Activated CD4-positive, alpha-beta T cell treated with anti-CD3 and anti-CD28 coated beads, Interleukin-2, amount 50 U/mL, for 4 hours (primary cell): ENCODE measurements around the gene FOXD4L3.
"Not testable (repeated sequence)": the region's sequence is repeated elsewhere in the genome, so short reads cannot be mapped to it uniquely, and the experiment has no call there.

Experiments
- DNase-seq, 2 experiments: peaks; one replicate each; pipeline ENCODE4 v3.0.0-alpha.2; 2020

Gene FOXD4L3

GRCh38 chr9:68302567-68302966, at the start of gene FOXD4L3:
FOXD4L3 (plus strand) TSS chr9:68302867; CDS start chr9:68302952, 85 bp downstream.
- DNase-seq, result not testable (repeated sequence)

GRCh38 chr9:68281041-68281440, 21.6 kb upstream of the FOXD4L3 start:
- not testable (repeated sequence) for DNase-seq

GRCh38 chr9:68303771-68304170, 1.1 kb downstream of the FOXD4L3 start:
- not testable (repeated sequence) for DNase-seq

DNA sequence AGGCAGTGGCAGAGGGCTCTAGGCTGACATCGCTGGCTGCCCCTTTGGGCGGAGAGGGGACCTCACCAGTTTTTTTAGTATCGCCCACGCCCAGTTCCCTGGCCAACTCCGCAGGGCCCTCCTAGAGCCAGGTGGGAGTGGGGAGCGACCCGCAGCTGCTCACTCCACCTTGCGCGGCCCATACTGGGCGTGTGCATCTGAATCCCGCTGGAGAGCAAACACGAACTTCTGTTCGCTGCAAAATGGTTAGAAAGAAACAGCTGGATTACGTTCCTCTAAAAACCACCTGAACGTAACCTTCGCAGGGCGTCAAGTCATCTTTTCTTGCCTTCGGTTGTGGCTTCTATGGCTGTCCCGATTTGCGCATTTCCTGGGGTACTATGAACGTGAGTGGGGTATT, 1.5 kb downstream of the FOXD4L3 start:
- DNase-seq, result not testable (repeated sequence)

DNA sequence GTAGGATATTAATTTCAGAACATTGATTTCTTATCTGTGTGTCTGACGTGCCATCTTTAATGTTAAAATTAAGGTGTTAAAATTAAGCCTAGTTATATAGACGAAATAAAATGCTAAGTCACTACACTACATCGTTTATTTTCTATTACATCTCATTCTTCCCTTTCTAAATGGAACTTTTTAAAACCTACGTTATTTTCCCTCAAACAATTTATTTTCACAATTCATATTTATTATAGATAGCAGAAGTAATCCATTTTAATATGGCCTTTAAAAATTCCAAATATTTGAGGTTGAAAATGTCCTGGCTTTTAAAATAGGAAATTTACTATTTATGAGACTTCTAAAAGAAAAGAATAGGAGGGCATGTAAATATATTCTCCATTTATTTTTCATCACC, 2.1 kb downstream of the FOXD4L3 start:
- DNase-seq, result not testable (repeated sequence)

DNA sequence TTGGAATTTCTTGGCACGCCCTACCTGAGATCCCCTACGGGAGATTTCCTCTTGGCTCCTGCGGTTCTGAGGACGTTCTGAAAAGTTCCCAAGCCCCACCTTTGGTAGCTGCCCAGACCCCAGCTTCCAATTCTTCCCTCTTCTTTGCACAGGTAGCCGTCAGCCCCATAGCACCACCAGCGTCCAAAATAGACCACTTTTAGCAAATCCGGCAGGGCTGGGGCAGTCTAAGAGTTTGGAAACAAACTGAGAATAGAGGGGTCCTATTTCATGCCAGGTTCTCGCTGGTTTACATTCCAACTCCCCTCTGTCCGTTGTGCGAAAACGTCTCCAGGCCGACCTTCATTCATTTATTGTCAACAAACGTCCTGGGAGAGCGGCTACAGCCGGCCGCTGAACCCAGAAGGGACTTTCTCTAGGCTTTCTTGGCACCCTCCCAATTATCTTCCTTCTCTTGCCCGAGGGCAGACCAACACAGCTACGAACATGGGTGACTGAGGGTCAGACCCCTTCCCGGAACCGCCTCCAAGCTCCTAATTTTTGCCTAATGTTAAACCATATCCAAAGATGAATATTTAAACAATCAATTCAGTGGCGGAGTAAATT, 3.1 kb downstream of the FOXD4L3 start:
- not testable (repeated sequence) for DNase-seq

- DNase-seq, result not testable (repeated sequence)
Measured at GRCh38 chr9:68306391-68306964, 3.8 kb downstream of the FOXD4L3 start.

DNA sequence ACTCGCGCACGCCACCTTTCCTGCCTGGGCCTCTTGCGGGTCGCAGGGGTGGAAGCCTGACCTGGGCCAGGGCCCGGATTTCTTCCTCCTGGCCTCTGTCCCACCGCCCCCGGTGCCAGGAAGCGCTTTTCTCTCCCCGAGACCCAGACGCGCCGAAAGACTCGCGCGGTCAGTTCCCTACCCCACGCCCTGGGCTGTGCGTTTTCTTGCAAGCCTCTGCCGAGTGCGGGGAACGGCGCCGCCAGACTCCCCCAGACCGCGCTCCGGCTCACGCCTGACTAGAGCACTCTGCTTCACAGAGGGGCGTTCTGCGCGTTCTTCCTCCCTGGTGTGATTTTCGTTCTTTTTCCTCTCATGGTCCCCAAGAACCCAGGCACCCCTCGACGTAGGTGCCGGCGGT, 4.5 kb downstream of the FOXD4L3 start:
- DNase-seq, result not testable (repeated sequence)

DNA sequence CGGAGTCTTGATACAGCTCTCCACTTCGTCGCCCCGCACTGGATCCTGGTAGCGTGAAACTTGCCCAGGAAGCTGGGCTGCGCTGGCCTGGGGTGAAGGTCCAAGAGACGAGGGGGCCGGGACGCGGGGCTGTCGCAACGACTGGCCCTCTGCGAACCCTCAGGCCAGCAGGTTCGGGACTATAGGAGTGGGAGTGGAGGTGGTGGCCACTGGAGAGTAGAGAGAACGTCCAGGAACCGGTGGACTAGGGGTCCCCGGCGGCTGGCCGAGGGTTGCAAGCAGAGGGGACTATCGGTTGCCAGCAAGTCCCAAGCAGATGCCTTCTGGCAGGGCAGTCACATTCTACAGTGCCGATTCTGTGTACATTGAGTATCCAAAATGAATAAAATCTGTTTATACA, 5.0 kb downstream of the FOXD4L3 start:
- not testable (repeated sequence) for DNase-seq

- not testable (repeated sequence) for DNase-seq
Measured at GRCh38 chr9:68311208-68311607, 8.5 kb downstream of the FOXD4L3 start.

- not testable (repeated sequence) for DNase-seq
Measured at GRCh38 chr9:68318209-68318608, 15.5 kb downstream of the FOXD4L3 start.

- not testable (repeated sequence) for DNase-seq
Measured at GRCh38 chr9:68323749-68324148, 21.1 kb downstream of the FOXD4L3 start.

DNA sequence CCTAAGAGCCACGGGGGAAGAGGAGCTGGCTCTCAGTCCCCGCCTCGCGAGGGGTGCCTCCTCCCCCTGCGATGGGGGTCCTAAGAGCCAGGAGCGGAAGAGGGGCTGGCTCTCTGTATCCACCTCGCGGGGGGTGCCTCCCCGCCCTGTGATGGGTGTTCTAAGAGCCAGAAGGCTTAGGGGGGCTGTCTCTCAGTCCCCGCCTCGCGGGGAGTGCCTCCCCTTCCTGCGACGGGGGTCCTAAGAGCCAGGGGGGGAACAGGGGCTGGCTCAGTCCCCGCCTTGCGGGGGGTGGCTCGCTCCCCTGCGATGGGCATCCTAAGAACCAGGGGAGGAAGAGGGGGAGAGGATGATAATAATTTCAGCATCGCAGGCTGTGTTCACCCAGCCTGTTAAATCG, 21.9 kb downstream of the FOXD4L3 start:
- not testable (repeated sequence) for DNase-seq

GRCh38 chr9:68329106-68329505, 26.4 kb downstream of the FOXD4L3 start:
- DNase-seq, result not testable (repeated sequence)

- not testable (repeated sequence) for DNase-seq
Measured at GRCh38 chr9:68330531-68331173, 28.0 kb downstream of the FOXD4L3 start.

- not testable (repeated sequence) for DNase-seq
Measured at GRCh38 chr9:68332122-68332521, 29.5 kb downstream of the FOXD4L3 start.

DNA sequence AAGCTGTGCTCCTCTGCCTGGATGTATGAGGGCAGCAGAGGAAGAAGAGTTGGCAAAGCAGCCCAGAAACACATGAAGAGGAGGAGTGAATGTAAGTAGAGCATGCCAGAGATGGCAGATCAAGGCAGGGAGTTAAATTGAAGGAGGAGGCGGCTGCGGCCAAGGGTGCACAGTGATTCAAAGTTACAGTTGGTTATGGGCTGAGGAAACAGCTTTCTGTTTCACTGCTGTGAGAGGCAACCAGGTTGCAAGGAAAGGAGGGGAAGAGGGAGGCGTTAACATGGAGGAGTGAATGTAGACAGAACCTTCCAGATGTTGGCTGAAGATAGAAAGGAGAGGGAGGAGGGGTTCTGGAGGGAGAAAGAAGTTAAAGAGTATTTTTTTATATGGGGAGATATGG, 33.3 kb downstream of the FOXD4L3 start:
- DNase-seq, result not testable (repeated sequence)

DNA sequence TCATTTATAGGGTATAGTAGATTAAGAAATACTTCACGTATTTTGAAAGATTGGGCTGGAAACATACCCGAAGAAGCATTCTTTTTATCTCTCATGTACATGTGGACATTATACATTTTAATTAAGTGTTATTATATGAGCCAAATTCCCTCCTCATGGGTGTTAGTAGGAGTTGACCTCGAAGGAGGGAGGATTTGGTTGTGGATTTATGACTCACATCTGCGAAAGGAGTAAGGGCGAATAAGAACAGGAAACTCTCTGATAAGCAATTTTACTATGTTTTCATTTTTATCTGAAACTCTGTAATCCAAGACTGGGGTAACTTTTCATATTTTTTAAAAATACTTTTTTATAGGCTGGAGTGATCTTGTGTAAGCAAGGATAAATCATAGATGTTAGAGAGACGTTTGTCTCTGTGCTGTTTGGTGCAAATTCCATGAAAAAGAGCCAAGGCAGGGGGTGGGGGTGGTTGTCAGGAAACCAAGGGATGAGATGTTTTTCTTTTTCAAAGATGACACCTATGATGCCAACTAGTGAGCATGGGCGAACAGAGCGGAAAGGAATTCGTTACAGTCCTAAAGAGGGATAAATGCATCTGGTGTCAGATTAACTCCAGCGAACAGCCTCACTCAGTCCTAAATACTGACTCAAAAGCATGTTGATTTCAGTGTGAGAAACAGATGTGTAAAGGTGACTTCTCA, 34.1 kb downstream of the FOXD4L3 start:
- not testable (repeated sequence) for DNase-seq

GRCh38 chr9:68338000-68338399, 35.3 kb downstream of the FOXD4L3 start:
- DNase-seq, result not testable (repeated sequence)

- DNase-seq, result not testable (repeated sequence)
Measured at GRCh38 chr9:68342265-68343025, 39.8 kb downstream of the FOXD4L3 start.

- not testable (repeated sequence) for DNase-seq
Measured at GRCh38 chr9:68343242-68343641, 40.6 kb downstream of the FOXD4L3 start.

DNA sequence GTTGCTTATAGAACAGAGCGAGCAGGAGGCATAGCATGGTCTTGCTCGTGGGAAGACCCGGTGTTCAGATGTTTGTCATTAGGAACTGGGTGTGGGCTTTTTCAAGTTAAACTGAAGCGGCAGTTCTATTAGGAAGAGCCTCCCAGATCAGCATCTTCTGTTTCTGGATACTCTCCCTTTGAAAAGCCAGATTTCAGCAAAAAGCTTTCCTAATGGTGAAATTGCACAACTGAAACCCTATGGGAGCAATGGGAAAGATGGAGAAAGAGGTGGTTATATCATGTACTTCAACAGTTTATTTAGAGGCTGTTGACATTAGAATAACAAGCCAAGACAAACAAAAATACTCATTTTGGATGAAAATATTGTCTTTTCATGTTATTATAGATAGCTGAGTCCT, 41.3 kb downstream of the FOXD4L3 start:
- not testable (repeated sequence) for DNase-seq

DNA sequence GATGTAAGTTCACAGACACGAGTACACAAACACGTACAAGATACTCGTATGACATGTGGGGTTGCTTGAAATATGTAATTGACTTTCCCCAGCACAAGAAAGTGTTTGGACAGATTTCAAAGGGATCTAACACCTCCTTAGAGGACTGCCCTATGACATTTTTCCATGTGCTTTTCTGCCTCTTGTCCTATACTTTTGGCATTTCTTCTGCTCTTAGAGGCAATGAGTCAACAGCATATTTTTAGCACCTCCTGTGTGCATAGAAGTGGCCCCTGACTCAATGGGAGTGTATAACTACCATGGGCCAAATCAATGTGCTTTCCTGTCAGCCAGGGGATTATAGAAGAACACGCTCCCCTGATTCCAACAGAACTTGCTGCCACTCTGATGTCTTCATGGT, 49.0 kb downstream of the FOXD4L3 start:
- DNase-seq, result not testable (repeated sequence)
